GM21447 (cell line): ENCODE measurements around the gene ZNF500.

Source experiments
- ATAC-seq: cut with Tn5 transposase; IDR thresholded peaks from one replicate; pipeline ENCODE4 v1.9.1; 2021; ENCODE audit not compliant: unreplicated experiment

Gene ZNF500

DNA sequence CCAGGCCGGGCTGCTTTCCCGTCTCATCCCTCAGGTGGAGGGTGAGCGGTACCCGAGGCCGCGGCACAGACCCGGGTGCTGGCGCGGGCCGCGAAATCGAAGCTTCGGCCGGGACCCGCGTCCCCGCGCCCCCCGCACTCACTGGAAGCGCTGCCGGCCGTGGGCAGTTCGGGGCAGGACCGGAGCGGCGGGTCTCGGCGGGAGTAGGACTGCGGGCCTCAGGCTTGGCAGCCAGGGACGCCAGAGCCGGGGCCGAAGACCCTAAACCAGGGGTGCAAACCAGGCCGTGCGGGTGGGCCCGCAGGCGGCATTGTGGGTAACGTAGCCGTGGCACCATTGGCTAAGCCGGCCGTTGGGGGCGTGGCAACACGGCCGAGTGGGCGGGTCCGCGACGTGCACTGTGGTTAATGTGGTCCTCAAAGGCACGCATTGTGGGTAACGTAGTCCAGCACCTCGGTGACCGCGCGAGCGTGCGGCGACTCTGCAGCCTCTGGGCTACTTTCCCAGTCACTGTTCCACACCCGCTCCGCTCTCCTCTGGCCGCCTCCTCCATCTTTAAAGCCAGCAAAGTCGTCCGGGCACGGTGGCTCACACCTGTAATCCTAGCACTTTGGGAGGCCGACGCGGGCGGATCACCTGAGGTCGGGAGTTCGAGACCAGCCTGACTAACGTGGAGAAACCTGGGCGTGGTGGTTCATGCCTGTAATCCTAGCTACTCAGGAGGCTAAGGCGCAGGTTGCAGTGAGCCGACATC, at the start of gene ZNF500:
TSS of gene ZNF500 (minus strand) at position 288 of the 754 bp plus-strand sequence. CDS start 1,184 bp downstream, outside the sequence.
- ATAC-seq, result peak; percentile 89

DNA sequence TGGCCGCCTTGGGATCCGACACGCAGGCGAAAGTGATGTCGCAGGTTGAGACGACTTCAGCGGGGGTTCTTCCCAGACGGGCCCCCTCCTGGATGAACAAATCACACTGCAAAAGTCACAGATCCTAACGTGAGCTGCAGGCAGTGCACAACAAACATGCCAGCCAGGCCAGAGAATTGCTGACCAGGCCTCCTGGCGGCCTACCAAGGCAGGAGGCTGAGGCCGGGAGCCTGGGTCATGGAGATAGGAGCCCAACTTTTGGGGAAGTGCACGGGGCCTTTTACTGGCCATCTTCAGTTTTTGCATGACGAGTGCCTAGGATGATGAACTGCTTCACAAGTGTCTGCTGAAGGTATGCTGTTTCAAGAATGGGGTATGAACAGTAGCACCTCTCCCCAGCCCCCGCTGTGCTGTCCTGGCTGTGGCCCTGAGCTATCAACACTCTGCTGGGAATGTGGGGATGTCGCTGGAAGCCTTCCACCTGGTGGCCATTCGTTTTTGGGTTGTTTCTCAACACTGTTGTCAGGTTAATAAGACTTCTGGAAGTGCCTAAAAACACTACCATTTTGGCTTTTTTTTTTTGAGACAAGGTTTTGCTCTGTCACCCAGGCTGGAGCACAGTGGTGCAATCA, 47.7 kb upstream of the ZNF500 start:
- no peak for ATAC-seq

DNA sequence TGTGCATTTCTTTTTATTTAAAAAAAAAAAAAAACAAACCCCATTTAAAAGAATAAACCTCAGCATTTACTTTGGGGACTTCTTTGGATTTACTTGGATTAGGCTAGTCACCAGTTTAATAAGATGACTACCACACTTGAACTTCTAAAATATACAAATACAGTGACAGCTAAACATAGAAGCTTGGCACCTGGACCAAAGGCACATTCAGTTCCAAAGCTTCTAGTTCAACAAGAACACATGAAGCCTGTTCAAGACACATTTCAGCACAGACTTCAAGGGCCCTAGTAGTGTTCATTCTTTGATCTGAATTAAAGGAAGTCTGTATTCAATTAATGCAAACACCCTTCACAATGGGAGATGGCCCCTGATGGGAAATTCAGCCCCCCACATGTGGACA, 47.1 kb upstream of the ZNF500 start:
- no peak for ATAC-seq

DNA sequence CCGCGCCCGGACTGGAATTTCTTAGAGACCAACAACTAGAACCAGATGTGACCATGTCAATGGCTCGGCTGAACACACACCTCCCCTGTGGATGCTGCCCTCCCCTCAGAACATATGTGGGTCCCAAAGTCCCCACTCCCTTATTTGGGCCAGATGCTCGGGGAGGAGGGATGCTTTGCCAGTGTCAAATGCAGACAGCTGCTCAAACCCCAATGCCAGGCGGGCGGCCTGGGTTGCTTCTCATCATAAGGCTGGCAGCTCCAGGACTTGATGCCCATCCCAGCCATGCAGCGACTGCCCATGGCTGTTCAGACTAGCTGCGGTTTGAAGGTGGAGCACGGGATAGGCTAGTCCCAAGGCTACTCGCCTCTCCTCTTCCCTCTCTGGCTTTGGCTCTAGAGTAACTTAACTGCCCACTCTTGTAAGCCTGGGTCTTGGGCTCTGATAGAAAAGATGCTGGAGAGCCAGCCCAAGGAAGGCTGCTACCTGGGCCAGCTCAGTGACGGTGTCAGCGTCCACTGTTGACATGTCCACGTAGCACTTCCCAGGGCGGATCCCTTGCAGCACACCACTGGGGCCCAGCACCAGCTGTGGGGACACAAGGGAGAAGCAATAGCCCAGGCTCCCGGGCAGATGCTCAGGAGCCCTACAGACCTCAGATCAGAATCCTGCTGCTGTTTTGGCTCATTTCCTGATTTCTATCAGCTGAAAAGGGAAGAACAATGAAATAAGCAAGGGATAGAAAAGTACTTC, 46.5 kb upstream of the ZNF500 start:
- no peak for ATAC-seq

DNA sequence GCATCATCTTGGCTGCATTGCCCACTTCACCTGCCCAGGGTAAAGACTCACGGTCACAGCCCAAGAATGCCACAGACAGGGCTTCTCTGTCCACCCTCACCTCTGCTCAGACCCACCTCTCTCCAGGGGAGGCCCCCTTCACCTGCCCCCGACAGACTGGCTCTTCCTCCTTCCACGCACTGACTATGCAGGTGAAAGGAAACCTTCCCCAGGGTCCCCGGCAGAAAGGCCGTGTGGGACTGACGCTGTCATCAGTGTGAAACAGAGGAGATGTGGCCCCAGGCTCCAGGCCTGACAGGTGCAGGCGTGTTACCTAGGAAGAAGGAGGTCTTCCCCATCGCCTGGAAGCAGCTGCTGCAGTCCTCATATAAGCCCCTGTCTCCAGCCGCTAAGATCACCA, 44.8 kb upstream of the ZNF500 start:
- no peak for ATAC-seq

DNA sequence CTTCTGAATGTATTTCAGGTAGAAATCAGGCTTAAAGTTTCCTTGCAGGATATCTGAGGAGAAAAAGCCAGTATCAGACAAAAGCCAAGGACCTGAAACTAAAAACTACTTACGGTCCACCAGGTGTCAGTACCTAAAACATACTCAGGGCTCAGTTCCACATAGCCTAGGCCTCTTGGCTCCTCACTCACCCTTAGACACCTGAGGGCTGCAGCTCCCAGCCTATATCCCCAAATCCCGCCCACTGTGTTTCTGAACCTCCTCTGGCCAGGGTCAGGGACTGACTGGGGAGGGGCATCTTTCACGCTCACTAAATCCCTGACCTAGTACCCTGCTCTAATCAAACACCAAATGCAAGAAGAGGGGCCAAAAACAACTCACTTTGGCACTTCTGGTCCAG, 44.3 kb upstream of the ZNF500 start:
- ATAC-seq, result no peak

DNA sequence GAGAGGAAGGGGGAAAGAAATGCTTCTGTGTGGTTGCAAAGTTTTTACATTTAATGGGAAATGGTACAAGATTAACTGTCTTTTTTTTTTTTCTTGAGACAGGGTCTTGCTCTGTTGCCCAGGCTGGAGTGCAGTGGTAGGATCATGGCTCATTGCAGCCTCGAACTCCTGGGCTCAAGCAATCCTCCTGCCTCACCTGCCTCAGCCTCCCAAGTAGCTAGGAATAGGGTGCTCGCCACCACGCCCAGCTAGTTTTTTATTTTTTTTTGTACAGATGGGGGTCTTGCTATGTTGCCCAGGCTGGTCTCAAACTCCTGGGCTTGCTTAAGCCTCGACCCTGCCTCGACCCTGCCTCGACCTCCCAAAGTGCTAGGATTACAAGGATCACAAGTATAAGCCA, 39.3 kb upstream of the ZNF500 start:
- ATAC-seq, result no peak

DNA sequence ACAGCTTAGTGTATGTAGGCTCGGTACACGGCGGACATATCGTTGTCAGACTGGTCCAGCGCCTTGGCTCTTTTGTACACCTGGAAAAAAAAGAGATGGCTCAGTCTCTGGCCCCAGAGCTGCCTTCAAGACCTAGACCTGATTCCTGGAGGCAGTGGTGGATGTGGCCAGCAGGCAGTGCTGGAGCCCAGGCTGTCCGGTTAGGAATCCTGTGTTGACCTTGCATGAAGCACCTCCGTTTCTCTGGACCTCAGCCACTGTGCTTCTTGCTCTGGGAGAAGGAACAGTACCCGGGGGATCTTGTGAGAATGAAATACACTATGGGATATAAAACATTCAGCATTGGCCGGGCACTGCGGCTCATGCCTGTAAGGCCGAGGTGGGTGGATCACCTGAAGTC, 38.3 kb upstream of the ZNF500 start:
- no peak for ATAC-seq

DNA sequence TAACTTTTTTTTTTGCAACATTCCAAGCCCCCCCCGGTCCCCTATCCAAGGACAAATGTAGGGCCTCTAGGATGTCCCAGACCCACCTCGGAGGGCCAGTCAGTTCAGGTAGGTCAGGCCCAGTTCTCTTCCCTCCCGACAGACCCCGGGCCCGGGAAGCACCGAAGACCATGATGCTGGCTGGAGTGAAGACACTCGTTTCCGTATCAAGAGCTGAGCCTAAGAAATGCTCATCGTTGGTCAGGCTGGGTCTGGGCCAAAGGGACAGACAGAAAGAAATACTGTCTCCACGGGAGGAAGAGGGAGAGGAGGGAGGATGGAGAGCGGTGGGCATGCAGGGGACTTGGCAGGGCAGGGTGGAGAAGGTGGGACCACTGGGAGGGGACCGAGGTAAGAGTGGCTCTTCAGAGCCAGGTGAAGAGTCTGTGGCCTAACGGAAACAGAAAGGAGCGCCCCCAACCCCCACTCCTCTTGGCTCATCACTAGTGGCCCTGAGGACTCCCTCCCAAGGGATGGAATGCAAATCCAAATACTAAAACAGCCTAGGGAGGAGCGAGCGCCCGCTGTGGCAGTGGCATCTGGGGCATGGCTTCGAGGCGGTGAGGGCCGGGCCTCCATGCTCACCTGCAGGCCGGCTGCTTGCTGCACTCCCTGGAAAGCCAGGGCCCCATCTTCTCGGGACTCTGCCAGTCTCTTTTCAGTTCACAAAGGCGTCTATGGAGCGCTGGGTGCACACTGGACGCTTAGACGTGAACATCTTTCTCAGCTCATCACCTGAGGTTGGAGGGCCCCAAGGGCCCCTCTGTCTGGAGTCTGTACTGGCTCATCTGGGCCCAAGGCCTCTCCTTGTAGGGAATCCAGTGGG, 37.2 kb upstream of the ZNF500 start:
- ATAC-seq, result no peak

DNA sequence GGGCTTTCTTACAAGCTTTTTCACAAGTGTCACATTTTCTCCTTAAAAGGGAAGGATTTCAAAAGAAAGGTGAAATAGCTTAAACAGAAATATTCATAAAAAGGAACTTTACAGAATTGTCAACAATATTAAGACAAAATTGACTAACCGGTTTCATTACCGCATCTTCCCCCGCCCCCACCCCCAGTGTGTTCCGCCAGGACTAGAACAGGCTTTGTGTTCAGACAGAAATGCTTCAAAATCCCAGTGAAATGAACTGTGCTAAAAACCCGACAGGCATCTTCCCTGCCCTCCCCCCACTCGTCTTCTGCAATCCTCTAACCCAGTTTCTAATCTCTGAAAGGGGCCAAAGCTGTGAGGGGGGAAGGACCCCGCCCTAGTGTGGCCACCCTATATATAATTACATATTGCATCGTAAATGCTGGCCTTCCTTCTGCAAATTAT, 36.5 kb upstream of the ZNF500 start:
- ATAC-seq, result no peak

DNA sequence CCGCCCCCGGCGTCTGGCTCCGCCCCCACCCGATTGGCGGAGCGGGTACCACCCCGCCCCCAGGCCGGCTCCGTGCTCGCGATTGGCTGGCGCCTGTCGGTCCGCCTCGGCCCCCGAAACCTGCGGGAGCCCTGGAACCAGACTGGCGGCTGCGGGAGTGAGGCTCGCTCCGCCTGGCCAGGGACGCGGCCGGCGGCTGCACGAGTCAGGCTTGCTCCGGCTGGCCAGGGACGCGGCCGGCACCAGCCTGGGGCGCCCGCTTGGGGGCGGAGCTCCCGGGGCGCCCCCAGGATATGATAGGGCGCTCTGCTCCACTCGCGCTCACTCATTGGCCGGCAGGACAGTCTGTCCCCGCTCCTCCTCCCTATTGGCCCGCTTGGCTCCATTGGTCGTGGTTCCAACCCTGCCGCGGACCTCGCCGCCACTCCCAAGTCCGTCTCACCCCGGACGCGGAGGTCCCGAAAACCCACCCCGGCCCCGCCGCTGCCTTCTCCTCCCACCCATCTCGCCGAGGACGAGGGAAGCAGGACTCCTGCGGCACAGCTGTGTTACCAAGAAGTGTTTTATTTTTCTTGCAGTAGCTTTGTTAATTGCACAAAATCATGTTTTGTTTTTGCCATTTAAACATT, 35.8 kb upstream of the ZNF500 start:
- ATAC-seq, result peak; percentile 91

DNA sequence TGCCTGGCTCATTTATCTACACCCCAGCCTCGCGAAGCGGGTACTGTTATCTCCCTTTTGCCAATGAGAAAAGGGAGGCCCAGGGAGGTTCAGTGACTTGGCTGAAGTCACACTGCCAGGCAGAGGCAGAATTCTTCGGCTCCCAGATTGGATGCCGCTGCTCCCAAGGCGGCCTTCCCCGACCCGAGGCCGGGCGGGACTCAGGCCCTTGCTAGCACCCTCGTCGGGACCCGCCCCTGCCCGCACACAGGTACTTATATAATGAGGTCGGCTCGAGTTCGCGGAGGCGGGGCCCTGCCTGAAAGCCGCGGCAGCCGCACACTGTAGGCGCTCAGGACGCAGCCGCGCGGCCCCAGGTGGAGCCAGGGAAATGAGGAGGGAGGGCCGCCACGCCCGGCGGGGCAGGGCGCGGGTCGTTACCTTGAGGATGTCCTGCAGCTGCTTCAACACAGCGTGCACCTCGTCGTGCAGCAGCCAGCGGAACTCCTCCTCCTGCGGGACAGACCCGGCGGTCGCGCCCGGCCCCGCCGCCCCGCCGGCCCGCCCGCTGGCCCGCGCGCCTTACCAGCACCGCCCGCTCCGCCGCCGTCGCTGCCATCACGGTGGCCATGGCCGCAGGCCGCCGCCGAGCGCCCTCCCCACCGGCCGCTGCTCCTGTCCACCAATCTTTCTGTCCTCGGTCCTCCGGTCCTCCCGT, 35.1 kb upstream of the ZNF500 start, which contains the start of gene ROGDI:
TSS of gene ROGDI (minus strand) at position 672 of the 697 bp plus-strand sequence. CDS start at position 610, 62 bp downstream.
- peak; percentile 47 for ATAC-seq

DNA sequence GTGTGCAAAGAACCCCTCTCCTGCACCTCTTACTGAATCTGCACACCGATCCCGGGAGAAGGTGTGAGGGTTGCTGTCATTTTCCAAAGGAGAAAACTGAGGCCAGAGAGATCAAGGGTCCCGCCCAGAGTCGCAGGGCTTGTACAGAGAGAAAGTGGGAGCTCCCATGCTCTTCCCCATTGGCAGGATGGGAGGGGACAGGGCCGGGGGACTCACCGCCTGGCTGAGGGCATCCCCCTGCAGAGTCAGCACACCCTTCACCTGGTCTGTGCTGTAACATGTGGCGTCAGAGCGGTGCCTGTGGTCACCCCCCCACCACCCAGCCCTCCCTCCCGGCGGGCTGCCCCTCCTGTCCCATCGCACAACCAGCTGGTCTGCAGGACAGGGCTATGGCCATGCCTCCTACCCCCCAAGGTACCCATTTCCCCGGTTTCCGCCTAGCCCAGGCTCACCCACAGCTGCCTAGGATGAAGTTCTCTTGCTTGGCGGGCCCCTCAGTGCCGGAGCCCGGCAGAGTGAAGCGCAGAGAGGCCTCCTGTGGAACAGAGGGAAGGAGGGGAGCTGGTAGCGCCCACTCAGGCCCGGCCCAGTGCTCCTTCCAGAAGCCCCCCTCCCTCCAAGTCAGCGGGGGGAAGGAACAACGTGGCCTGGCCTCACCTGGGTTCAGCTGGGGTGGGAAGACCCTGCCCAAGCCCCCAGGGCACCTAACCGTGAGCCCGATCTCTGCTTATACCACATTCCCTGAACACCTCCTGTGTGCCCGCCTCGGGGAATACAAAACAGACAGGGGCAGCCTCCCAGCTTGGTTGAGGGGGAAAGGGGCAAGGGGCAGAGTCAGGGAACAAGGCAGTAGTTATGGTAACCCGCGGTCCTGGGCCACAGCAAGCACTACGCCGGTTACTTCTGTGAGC, 34.3 kb upstream of the ZNF500 start:
- no peak for ATAC-seq

DNA sequence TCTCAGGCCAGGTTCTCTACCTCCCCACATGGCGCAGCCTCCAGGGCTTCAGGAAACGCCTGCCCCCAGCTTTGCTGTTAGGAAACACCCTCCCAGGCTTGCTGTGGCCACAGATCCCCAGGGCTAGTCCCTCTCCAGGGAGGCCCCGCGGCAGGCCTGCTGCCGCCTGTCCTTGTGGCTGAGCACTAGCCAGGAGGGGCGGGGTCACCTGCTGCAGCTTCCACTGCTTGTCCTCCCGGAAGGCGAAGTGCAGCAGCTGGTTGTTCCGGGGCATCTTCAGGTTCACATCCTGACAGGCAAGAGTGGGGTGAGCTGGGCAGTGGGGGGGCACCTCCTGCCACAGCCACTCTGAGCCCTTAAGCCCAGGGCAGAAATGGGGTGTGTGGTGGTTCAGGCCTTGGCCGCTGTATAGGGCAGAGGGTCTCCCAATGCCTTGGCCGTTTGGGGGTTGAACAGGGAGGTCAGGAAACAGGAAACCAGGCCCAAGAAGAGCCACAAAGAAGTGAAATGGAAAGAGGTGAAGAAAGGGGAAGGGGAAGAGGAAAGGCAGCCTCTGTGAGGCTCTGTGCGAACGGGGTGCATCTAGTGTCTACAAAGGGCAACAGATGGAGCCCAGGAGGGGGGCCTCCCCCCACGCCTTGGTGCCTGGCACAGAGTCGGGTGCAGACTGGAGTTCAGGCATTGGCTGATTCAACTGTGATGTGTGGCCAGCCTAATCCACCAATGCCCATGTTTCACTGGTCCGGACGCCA, 33.5 kb upstream of the ZNF500 start:
- no peak for ATAC-seq

DNA sequence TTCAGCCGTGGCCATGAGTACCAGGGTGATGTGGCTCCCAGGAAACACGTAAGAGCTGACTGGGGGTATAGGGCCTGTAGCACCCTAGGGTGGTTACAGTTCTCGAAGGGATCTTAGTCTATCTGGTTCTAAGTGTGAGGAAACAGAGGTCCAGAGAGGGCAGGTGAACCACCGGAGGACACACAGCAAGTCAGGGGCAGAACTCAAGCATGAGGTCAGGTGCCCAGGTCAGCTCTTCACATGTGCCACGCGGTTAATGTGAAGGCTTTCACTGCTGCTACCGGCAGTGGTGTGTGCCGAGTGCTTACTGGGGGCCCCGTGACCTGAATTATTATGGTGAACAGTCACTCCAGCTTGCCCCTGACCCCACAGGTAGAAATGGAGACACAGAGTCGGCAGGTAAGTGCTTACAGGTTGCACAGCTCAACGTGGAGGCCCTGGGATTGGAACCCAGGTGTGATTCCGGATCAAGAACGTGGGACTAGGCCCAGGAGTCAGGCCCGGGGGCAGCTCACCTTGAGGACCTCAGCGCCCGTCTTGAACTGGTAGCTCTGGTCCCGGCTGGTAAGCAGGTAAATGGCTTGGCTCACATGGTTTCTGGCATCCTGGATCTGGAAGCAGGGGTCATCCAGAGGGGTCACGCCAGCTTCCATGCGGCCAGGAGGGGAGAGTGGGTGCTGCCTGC, 32.4 kb upstream of the ZNF500 start:
- ATAC-seq, result no peak

DNA sequence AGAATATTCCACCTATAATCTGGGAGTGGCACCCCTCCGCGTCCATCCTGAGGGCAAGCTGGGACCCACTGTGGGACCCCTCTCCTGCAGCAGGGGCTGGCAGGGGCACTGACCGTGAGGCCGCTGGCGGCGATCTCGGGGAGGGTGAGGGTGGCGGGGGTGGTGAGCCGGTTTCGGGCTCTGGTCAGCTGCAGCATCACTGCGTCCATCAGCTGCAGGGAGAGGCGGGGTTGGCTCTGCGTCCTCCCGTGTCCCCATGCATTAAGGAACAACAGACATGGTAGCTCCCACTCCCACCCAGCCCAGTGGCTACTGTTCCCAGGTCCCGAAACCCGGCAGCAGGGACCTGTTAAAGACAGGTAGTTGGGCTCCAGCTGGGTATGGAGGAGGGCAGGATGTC, 31.5 kb upstream of the ZNF500 start:
- no peak for ATAC-seq

DNA sequence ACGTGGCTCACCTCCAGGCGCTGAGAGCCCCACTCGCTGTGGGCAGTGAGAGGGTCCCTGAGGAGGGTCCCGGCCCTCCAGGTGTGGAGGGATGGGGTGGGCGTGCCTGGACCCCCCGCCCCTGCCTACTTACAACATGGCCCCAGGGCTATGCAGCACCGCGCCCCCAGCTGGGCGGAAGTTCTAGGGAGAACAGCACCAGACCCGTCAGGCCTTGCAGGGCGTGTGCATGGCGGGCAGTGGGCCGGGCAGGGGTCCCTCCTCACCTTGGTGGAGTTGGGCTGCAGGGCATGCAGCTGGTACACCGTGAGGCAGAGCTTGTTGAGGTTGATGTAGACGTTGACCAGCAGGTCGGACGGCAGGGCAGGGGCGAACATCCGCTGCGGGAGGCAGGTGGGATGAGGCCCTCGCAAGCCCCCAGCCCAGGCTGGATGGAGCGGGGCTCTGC, 30.9 kb upstream of the ZNF500 start:
- ATAC-seq, result no peak
